Parathyroid adenoma (tissue), 2 donors: ENCODE measurements around the gene WDPCP.

Experiments
- H2AFZ ChIP-seq: fragments of 300-600 bp; sonication (generic); one replicate; pipeline ENCODE4 v1.7.0; 2017; ENCODE audit warnings: antibody characterized with exemption, mild to moderate bottlenecking
- H3K27ac ChIP-seq: fragments of 300-600 bp; sonication (generic); one replicate; pipeline ENCODE4 v1.7.0; 2017
- H3K27me3 ChIP-seq: fragments of 300-600 bp; sonication (generic); one replicate; pipeline ENCODE4 v1.7.0; 2017; ENCODE audit warnings: low read length; ENCODE audit not compliant: control insufficient read depth, insufficient read depth
- H3K36me3 ChIP-seq: fragments of 300-600 bp; sonication (generic); one replicate; pipeline ENCODE4 v1.7.0; 2017; ENCODE audit warnings: low read length; ENCODE audit not compliant: control insufficient read depth, insufficient read depth
- H3K4me1 ChIP-seq: fragments of 300-600 bp; sonication (generic); one replicate; pipeline ENCODE4 v1.7.0; 2017; ENCODE audit warnings: control low read depth
- H3K4me2 ChIP-seq: fragments of 300-600 bp; sonication (generic); one replicate; pipeline ENCODE4 v1.7.0; 2017; ENCODE audit warnings: low read length
- H3K4me3 ChIP-seq: fragments of 300-600 bp; sonication (generic); one replicate; pipeline ENCODE4 v1.7.0; 2017; ENCODE audit warnings: low read depth, low read length
- H3K79me2 ChIP-seq: fragments of 300-600 bp; sonication (generic); one replicate; pipeline ENCODE4 v1.7.0; 2017; ENCODE audit warnings: control low read depth
- H3K9ac ChIP-seq: fragments of 300-600 bp; sonication (generic); one replicate; pipeline ENCODE4 v1.7.0; 2017; ENCODE audit warnings: mild to moderate bottlenecking
- H3K9me3 ChIP-seq: fragments of 300-600 bp; sonication (generic); one replicate; pipeline ENCODE4 v1.7.0; 2017; ENCODE audit warnings: low read length; ENCODE audit not compliant: control insufficient read depth
- CTCF ChIP-seq: fragments of 300-600 bp; sonication (generic); IDR thresholded peaks from one replicate; pipeline ENCODE4 v1.7.0; 2017; ENCODE audit warnings: antibody characterized with exemption, mild to moderate bottlenecking
- donor health status: primary hyperparathyroidism.

Gene WDPCP

GRCh38 chr2:63272560-63272959 lies 315.7 kb downstream of the WDPCP start:
- Histone ChIP-seq H3K27me3 (no peaks in the 10 kb centered on the region), H3K9ac (no peak overlapping the region), H3K9me3 (peaks cover 3% of the 10 kb centered on the region), H3K4me1 (no peaks in the 10 kb centered on the region), H2AFZ (no peak overlapping the region), H3K4me3 (no peak overlapping the region), H3K36me3 (no peaks in the 10 kb centered on the region), H3K27ac (no peak overlapping the region), H3K79me2 (peaks cover 4% of the 10 kb centered on the region), H3K4me2 (no peak overlapping the region)
- no peak for TF ChIP-seq CTCF

- TF ChIP-seq CTCF: no peak
- Histone ChIP-seq H3K79me2 (peaks cover 4% of the 10 kb centered on the region), H3K4me2 (no peak overlapping the region), H3K9ac (no peak overlapping the region), H3K36me3 (no peaks in the 10 kb centered on the region), H3K4me1 (no peaks in the 10 kb centered on the region), H3K9me3 (peaks cover 3% of the 10 kb centered on the region), H3K27me3 (no peaks in the 10 kb centered on the region), H2AFZ (no peak overlapping the region), H3K27ac (no peak overlapping the region), H3K4me3 (no peak overlapping the region)
Observed at GRCh38 chr2:63270717-63271116, 317.6 kb downstream of the WDPCP start.

GRCh38 chr2:63268946-63269345 lies 319.3 kb downstream of the WDPCP start:
- Histone ChIP-seq H3K27ac (no peak overlapping the region), H3K27me3 (no peaks in the 10 kb centered on the region), H3K9me3 (peaks cover 3% of the 10 kb centered on the region), H3K79me2 (peaks cover 4% of the 10 kb centered on the region), H3K36me3 (no peaks in the 10 kb centered on the region), H3K9ac (no peak overlapping the region), H2AFZ (no peak overlapping the region), H3K4me3 (no peak overlapping the region), H3K4me1 (no peaks in the 10 kb centered on the region), H3K4me2 (no peak overlapping the region)
- TF ChIP-seq CTCF: no peak

GRCh38 chr2:63261137-63261621 lies 327.1 kb downstream of the WDPCP start:
- Histone ChIP-seq H3K9me3 (no peaks in the 10 kb centered on the region), H3K36me3 (no peaks in the 10 kb centered on the region), H3K4me1 (no peaks in the 10 kb centered on the region), H3K27me3 (no peaks in the 10 kb centered on the region), H2AFZ (no peak overlapping the region), H3K27ac (no peak overlapping the region), H3K4me2 (no peak overlapping the region), H3K4me3 (no peak overlapping the region), H3K9ac (no peak overlapping the region), H3K79me2 (no peaks in the 10 kb centered on the region)
- TF ChIP-seq CTCF: no peak

- no peak overlapping the region for H3K4me2 ChIP-seq
- H3K4me1 ChIP-seq: no peaks in the 10 kb centered on the region
- H3K27me3 ChIP-seq: no peaks in the 10 kb centered on the region
- H2AFZ ChIP-seq: no peak overlapping the region
- H3K27ac ChIP-seq: no peak overlapping the region
- no peak overlapping the region for H3K9ac ChIP-seq
- TF ChIP-seq CTCF: no peak
- H3K36me3 ChIP-seq: no peaks in the 10 kb centered on the region
- H3K79me2 ChIP-seq: no peaks in the 10 kb centered on the region
- no peaks in the 10 kb centered on the region for H3K9me3 ChIP-seq
- H3K4me3 ChIP-seq: no peak overlapping the region
Observed at GRCh38 chr2:63257473-63257872, 330.8 kb downstream of the WDPCP start.
